Stomach (tissue), 4 donors: ENCODE results near the gene FREM1.

Source experiments
- EP300 ChIP-seq: sonication (generic); formaldehyde crosslinking; IDR thresholded peaks from one replicate; pipeline ENCODE4 v1.6.1; 2017; ENCODE audit warnings: antibody characterized with exemption
- POLR2AphosphoS5 ChIP-seq, 3 donors: sonication (generic); formaldehyde crosslinking; IDR thresholded peaks; one replicate each; pipeline ENCODE4 v1.6.1; 2016; ENCODE audit warnings: antibody characterized with exemption in 3 of 3
- TF ChIP-seq, protein P1 (sequence below), 7 experiments: fragments of 450-650 bp in 4 of 7; fragments of 200-600 bp in 3 of 7; sonication (generic) in 3 of 7; IDR thresholded peaks; one replicate each; pipeline ENCODE4 v1.5.1; 2016 to 2019; ENCODE audit warnings: antibody characterized with exemption in 7 of 7, control low read depth in 2 of 7, mild to moderate bottlenecking in 1 of 7

DNA sequence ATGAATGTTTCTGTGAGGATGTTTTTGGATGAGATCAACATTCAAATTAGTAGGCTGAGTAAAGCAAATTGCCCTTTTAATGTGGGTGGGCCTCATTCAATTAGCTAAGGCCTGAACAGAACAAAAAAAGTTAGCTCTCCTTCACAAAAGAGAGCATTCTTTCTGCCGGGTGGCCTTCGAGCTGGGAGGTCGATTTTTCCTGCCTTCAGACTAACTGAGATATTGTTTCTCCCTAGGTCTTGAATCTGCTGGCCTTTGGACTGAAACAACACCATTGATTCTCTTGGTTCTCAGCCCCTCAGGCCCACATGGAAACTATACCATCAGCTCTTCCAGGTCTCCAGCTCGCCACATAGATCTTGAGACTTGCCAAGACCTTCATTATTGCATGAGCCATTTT, 29.1 kb upstream of the FREM1 start:
- TF ChIP-seq EP300, result no peak
- no peak for TF ChIP-seq POLR2AphosphoS5 (IDR thresholded peaks at IDR 0.05)
- TF ChIP-seq, protein P1, sequence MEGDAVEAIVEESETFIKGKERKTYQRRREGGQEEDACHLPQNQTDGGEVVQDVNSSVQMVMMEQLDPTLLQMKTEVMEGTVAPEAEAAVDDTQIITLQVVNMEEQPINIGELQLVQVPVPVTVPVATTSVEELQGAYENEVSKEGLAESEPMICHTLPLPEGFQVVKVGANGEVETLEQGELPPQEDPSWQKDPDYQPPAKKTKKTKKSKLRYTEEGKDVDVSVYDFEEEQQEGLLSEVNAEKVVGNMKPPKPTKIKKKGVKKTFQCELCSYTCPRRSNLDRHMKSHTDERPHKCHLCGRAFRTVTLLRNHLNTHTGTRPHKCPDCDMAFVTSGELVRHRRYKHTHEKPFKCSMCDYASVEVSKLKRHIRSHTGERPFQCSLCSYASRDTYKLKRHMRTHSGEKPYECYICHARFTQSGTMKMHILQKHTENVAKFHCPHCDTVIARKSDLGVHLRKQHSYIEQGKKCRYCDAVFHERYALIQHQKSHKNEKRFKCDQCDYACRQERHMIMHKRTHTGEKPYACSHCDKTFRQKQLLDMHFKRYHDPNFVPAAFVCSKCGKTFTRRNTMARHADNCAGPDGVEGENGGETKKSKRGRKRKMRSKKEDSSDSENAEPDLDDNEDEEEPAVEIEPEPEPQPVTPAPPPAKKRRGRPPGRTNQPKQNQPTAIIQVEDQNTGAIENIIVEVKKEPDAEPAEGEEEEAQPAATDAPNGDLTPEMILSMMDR (IDR thresholded peaks at IDR 0.05), result no peak
